T-helper 9 cell (primary cell): ENCODE data around the gene STK40.

ENCODE experiments used
- DNase-seq: peaks from one replicate; pipeline ENCODE4 v3.0.0-alpha.2; 2020

Gene STK40

DNA sequence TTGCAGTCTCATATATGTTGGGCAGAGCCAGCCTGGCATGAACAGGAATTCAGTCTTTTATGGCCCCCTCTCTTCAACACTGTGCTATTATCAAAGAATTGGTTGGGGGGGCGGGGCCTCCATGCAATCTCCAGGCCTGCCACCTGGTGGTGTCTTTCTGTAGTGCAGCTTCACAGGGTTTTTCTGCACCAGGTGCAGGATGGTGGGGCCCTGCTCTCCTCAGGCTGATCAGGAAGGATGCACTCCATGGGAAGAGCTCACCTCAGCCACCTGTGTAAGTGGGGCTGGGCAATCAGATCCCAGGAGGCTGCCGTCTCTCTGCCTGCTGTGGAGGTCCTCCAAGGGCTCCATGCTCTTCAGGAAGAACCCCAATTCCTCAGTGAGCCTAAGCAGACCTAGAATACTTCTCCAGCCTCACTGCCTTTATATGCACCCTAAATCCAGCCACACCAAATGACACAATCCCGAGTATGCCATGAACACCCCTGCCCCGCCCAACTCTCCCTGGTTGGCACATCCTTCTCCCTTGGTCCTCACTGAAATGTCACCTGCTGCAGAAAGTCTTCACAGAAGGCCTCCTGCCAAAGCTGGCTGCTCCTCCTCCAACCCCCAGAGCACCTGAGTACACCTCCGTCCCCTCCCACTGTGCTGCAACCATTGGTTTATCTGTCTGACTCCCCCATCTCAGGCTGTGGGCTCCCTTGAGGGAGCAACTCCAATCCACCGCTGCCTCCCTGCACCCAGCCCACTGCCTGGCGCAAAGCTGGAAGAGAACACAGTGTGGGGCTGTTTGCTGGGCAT, 16.5 kb downstream of the STK40 start:
- peak; percentile 86 for DNase-seq

DNA sequence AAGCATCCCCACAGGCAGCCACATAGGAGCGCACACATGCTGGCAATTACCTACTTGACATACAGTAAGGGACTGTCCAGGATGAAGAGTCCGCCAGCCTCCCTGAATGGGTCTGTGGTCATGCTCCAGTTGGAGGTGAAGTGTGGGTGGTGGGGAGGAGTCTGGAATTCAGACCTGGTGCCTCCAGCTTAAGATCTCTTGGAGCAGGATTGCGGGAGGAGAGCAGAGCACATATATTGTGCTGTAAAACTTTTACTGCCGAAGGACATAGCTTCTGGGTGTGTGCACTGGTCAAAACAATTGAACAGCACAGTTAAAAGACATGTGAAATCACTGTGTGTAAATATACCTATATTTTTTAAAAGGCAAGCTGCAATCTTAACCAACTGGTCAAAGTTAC, 17.9 kb downstream of the STK40 start:
- no peak for DNase-seq

DNA sequence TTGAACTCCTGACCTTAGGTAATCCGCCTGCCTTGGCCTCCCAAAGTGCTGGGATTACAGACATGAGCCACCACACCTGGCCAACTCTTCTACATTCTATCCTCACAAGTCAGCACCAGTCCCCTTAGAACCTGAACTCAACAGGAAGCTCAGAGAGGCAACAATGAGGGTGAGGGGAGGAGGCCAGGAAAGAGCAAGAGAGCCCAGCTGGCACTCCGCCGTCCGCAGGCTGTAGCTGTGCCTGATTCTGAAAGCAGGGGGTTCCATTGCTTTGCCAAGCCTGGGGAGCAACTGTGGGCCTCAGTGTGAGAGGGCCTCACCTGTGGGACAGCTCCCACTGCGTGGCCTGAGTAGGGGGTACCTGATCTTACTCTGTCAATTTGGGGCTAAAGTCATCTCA, 18.7 kb downstream of the STK40 start:
- DNase-seq, result no peak

DNA sequence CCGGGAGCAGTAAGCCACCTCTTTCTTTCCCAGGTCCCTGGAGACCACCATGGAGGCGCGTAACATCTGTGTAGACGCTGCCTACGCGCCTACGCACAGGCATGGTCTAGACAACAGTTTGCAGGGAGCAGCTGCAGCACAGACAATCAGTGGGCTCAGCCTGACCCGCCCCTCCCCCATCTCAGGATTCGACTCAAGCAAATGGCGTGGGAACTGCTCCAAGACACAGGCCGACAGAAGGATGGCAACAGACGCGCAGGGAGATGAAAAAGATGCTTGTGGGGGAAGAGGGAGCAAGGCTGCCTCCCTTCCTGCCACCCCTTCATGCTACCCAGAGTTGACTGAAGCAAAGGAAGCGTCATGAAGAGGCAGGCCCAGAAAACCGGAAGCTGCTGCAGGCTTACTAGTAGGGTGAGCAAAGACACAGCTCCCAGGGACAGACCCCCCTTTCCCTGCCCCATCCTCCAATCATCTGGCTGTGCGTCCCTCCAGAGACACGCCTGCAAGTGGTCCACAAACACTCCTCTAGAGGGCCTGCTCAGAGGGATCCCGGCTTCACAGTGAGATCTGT, 19.5 kb downstream of the STK40 start:
- DNase-seq, result peak; percentile 29

DNA sequence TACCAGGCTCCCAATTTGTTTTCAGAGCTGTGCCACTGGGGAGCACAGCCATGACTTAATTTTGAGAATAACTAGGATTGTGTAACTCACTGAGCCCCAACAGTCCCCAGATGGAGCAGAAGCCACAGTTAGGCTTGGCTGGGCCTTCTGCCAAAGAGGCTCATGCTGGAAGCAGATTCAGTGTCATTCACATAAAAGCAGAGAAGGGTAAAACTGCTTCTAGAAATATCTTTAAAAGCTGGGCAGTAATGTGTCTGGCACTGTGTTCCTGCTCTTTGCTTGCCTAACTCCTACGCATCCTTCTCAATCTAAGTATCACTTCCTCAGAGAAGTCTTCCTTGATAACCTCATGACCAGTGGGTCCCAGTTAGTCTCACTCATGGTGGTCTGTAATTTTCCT, 20.3 kb downstream of the STK40 start:
- DNase-seq, result no peak

DNA sequence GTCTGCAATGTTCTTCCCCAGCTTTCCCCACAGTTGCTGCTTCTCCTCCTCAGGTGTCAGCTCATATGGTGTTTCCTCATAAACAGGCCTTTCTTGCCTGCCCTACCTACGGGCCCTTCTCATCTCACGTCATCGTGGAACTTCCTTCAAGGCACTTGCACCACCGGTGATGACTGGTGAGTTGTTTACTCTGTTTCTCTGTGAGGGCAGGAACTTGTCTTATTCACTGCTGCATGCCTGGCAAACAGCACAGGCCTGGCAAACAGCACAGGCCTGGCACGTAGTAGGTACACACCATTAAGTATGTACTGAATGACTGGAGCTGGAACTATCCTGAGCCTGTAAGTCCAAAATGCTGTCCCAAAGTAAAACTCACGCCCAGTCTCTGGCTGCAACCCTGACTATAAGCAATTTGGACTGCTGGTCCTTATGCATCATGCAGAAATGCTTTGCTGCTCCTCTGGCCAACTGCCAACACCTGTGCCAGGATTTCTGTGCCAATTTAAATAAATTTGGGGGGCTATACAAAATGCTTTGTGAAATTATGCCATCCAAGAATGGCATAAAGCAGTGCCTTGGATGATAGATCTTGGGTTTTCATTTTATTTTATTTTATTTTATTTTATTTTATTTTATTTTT, 25.7 kb downstream of the STK40 start:
- DNase-seq, result no peak

DNA sequence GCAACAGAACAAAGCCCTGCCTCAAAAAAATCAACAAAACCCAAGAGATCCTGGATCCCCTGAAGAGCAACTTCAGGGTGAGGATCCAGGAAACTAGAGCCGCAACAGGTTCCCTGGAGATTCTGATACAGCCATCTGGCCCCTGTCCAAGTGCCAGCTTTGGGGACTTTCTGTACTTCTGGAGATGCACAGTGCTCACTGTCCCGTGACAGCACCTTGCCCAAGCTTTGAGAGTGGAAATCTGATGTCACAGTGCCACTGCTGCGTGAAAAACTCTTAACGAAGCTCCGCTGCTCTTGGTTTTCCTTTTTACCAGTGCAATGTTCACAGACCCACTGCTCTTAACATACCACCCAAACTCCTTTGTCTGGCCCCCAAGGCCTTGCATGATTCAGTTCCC, 26.3 kb downstream of the STK40 start:
- DNase-seq, result no peak

DNA sequence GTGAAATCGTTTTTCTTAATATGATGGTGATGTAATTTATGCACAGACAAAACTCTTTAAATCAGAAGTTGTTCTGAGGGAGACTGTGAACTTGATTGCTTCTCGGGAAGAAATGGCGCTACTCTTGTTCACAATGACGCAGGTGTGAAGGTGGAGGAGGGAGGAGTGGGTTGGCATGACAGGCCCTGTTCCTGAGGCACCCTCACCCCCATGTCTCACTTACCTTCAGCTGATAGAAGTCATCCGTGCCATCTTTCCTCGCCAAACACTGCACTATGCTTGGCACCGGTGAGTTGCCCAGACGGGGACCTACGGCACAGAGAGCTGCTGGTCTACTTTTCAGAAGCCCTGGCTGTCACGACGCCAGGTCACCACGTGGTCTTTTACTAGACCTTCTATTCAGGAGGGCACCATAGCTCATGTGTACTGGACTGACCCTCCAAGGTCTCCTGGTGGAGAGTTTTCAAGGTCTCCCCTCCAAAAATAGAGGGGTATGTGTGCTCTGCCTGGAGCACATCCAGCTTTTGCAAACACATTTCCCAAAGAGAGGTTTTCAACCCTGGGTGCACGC, 27.1 kb downstream of the STK40 start:
- no peak for DNase-seq

DNA sequence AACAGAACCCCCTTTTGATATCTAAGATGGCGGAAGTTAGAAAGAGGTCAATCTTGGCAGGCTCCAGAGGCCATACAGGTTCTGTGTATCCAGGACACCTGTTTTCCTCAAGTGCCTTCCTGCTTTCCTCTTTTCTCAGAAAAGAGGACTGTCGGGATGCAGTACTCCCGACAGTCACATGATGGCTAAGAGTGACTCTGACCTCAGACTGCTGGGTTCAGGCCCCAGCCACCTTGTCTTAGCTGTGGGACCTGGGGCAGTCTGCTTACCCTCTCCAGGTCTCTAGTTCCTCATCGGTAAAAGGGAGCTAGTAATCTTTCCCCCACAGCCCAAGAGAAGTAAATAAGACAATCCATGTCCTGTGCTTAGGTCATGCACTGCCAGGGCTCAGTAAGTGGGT, 29.9 kb downstream of the STK40 start:
- DNase-seq, result no peak

DNA sequence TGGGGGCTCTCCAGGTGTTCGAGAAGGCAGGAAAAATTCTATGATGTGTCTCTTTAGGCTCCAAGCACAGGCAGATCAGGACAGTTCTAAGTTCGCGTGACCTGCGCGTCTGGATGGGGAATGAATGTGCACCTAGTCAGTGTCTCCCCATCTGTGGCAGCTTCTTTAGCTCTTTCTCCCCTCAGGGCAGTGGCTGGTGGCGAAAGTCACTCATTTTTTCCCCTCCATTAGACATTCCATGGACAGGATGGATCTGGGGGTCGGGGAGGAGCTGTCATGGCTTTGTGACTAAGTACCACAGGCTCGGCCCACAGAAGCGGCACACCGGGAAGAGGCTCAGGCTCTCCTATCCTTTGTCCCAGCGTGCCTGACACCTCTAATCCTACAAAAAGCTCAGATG, 31.2 kb downstream of the STK40 start:
- DNase-seq, result no peak

DNA sequence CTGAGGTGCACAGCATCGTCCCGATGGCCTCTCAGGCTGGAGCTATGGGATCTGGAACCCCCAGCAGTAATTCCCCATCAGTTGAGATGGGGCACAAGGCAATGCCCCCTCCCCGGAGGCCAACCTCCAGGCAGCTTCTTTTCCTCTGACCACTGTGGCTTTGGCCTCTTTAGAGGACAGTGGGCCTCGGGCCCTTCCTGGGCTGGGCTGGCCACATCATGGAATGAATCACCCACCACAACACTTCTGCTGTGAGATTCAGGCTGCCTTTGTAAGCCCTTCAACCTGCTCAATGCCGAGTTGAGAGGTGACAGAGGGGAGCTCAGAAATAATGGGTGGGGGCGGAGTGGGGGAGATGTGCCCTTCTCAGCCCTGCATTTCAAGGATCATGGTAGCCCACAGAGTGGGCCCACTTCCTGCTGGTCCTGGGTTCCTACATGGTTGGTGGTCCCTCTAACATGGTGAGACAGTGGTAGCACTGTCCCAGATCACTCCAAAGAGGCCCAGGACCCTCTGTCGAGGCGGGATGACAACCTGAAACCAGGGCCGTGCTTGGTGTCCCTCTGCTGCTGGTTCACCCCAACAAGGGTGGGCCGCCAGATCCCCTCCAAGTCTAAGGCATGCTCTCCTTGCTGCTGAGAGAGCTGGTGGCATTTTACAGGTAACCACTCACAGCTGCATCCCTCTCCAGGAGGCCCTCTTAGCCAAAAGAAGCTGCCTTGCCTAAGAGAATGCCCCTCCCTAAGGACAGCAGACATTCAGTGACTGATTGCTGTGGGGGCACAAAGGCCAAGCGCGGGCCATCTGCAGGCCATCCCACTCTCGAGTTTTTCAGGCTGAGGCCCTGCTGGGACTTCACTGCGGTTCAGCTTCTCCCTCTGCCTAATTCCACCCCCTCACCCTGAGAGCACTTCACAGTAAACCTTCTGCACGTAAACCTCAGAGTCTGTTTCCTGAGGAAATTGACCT, 32.5 kb downstream of the STK40 start:
- no peak for DNase-seq

DNA sequence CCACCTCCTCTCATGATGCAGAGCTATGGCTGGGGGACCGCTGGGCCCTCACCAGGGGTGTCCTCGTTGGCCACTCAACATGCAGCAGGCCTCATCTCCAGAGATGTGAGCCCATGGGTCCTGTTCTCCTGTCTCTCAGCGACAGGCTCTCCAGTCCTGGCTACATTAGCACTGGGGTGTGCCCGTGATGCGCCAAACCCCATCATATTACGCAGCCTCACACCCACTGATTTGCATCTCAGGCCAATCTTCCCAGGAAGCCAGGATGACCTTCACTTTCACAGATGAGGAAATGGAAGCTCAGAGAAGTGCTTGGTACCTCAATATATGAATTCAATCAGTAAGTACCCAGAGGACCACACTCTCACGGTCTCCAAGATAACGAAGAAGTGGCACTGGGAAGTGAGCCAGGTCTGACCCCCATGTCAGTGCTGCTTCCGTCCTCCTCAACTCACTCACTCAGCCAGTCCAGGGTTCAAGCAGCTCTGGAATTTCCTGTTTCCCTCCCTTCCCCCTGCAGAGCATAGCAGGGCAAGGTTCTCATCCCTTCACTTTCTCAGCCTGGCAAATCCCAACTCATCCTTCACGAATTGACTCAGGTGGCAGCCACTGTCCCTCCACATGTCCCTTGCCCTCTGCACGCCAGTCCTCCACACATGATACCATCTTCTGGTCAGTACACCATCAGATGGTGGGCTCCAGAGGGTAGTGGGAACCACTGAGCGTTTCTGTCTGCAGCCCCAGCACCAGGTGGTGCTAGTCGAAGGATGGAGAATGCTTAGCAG, 33.4 kb downstream of the STK40 start:
- DNase-seq, result no peak

DNA sequence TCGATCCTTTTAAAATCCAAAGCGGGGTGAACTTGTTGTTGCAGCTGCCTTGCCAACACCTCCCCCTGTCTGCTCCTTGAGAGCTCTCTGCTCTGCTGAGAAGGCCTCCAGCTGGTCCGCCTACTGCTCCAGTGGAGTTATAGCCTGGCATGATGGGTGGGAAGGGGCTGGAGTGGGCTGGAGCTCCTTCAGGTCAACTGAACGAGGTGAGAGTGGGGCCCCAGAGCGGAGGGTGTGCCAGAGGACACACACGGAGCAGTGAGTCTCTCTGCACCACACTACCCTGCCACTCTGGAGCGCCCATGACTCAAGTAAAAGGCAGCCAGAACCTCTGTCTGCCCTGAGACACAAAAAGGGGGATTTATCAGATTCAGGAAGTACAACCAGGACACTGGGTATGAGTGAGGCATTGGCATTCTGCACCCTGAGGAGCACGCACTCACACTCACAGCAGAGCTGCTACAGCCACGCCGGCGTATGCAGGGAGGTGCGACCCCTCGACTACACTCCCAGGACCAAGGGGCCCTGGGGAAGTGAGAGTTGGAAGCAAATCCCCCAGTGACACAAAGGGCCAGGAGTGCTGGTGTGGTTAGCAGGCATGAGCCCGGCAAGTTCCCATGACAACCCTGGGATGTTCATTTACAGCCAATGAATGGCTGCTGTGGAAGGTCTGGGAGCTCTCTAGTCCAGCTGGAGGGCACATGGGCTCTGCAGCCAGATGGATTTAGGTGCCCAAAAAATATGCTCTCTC, 34.3 kb downstream of the STK40 start:
- DNase-seq, result no peak

DNA sequence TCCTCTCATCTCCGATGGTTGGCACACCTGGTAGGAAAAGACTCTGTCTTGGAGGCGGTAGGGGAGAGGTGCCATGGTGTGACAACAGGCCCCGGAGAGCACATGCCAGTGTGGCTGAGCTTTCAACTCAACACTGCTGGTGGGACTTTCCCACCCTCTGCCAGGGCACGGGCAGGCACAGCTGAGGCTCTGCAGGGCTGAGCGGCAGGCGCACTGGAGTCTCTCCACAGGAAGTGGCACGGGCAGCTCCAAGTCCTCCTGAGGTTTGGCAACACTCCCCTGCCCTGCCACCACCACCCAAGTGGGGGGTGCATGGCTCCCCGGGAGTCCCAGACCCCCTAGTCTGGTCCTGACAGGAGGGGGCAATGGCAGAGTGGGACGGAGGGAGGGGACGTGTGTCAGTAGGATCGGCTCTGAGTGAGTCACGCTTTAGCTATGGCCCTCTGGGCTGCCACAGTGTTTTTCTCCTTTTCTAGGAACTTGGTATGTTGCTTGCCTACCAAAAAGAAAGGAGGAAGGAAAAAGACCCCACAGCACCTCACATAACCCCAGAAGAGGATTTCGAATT, 35.0 kb downstream of the STK40 start:
- peak; percentile 27 for DNase-seq

DNA sequence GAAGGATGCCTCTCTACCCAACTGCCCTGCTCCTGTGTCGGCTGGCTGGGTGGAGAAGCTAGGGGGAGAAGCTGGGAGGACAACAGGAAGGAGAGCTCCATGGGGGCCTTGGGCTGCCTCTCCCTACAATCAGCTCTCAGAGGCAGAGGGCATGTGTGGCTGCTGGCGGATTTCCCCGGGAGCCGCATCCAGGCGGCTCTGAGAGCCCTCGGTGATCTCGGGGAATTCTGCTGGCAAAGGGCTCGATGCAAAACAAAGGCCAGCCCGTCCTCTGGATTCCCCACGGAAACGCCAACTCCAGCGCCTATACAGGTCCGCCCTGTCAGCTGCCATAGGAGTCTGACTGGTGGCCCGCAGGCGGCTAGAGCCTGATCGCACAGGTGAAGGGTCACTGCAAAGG, 35.9 kb downstream of the STK40 start:
- no peak for DNase-seq

DNA sequence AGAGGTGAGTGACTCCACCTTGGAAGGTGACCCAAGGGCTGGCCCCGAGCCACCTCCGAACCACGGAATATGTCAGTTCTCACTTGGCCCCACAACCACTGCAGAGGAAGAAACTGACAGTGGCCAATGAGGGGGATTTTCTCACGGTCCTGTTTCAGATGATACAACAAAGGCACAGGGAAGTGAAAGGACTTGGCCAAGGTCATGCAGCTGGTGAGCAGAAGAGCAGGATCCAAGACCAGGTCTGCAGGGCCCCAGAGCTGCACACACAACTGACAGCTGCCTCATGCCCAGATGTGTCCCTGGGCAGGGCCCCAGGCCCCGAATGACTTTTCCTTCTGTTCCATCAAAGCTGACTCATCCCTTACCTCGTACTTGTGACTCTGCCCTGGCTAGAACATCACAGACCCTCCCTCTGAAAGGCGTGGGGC, 36.5 kb downstream of the STK40 start:
- no peak for DNase-seq

DNA sequence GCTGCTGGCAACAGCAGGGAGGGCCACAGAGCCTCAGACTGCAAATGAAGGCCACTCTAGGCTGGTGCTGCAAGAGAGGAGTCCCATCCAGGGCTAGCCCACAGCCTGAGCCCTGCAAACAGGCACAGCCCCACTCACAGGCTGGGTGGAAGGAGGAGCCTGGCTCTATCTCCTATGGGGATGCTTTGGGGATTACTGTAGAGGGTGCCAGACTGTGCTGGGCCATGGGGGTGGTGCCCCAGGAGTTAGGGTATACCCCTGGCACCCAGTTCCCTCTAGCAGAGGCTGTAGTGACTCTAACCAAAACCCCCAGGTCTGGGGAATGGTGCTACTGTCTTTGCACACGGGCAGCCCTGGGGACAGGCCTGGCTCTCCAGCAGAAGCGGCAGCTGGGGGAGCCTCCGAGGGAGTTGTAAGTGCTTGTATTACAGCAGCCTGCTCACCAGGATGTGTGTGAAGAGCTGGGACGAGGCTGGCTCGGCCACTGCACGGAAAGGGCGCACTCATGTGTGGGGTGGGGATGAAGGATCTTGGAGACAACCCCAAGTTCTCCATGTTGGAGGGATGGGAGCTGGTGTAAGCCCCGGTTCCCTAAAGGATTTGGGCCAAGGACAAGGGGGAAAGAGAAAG, 38.9 kb downstream of the STK40 start:
- DNase-seq, result no peak

DNA sequence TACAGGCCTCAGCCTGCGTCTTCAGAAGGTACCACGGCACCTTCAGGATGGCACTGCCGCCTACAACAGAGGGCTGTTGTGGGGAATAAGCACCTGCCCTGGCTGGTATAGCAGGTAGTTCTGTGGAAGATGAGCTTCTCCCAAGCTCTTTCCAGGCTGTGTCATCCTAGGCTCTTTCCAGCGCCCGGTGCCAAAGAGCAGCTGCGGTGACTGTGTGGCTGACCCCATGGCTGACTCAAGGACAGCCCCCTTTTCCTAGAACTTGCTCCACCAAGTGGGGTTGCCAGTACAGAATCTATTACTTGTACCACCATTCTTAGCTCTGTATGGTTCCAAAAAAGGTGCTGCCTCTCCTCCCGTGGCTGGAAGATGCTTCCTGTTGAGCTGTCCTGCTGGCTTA, 40.4 kb downstream of the STK40 start:
- no peak for DNase-seq

DNA sequence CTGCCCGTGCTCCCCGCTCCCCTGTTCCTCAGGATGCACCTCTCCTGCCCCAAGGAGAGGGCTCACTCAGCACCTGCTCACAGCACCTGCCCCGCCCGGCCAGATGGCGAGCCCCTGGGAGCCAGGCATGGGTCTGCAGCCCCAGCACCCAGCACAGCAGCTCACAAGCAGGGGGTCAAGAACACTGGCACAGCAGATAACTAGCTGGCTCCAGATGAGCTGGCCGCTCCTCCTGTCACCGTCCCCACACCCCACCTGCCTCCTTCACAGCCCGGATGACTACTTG, 41.4 kb downstream of the STK40 start:
- no peak for DNase-seq

DNA sequence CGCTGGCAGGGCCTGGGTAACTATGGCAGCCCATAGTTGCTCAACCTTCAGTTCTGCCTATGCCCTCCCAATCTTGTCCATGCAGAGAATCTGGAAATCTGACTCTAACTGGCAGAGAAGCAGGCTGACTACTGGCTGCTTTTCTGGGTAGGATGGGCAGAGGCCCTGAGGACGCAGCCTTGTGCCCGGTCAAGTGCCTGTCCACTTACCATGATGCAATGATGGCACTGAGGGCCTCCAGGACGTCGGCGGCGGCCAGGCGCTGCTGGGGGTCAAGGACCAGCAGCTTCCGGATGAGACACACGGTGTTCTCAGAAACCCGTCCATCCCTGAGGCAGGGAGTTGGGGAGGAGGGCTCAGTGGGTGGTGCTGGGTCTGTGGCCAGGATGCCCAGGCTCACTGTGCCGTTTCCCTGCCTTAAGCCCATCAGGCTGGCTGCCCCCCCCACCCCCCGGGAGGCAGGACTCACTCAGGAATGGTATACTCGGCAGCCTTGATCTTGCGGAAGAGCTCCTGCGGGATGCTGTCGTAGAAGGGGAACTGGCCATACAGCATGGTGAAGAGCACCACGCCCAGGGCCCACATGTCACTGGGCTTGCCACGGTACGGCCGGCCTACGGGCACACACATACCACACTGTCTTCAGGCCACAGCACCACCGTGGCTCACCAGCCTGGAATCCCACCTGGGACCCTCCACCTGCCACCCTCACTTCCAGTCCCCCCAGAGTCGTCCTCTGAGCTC, 41.9 kb downstream of the STK40 start:
- DNase-seq, result no peak
